Panc1 (cell line): ENCODE results near the gene SLC6A6.

Source experiments
- CTCF ChIP-seq: fragments of 450-650 bp; IDR thresholded peaks from 2 replicates; pipeline ENCODE4 v1.5.1; 2017; ENCODE audit warnings: mild to moderate bottlenecking
- POLR2AphosphoS5 ChIP-seq: IDR thresholded peaks from 2 replicates; pipeline ENCODE4 v1.6.1; 2012; ENCODE audit warnings: mild to moderate bottlenecking, low read depth, low read length, moderate library complexity
- REST ChIP-seq, 2 experiments: IDR thresholded peaks; 2 replicates each; pipeline ENCODE4 v1.6.1; 2011 to 2012; ENCODE audit warnings: low read depth in 2 of 2, control low read depth in 1 of 2, low read length in 1 of 2, mild to moderate bottlenecking in 1 of 2, moderate library complexity in 1 of 2; ENCODE audit not compliant: insufficient read depth in 1 of 2
- SIN3A ChIP-seq: IDR thresholded peaks from 2 replicates; pipeline ENCODE4 v1.6.1; 2012; ENCODE audit warnings: low read depth, mild to moderate bottlenecking, low read length, moderate library complexity, borderline replicate concordance; ENCODE audit not compliant: insufficient read depth
- TCF7L2 ChIP-seq: IDR thresholded peaks from 2 replicates; pipeline ENCODE4 v1.6.1; 2011; ENCODE audit warnings: mild to moderate bottlenecking, low read depth, low read length, inconsistent platforms

- TF ChIP-seq CTCF (no peak), POLR2AphosphoS5 (no peak), SIN3A (no peak), TCF7L2 (no peak), REST (IDR thresholded peaks at IDR 0.05; ENCODE audit: insufficient read depth in 1 of 2, low read depth in 2 of 2, low read length in 1 of 2) (no peak)
These were observed 44.9 kb upstream of the SLC6A6 start for GRCh38 chr3:14357463-14357862.
